Lower leg skin (tissue), 3 donors: ENCODE data around the gene ABCC4.

ENCODE experiments used
- CTCF ChIP-seq, 3 donors: fragments of 450-650 bp; IDR thresholded peaks; one replicate each; pipeline ENCODE4 v1.5.1; 2016; ENCODE audit warnings: antibody characterized with exemption in 3 of 3, mild to moderate bottlenecking in 3 of 3, moderate library complexity in 2 of 3
- POLR2A ChIP-seq, 2 donors: fragments of 450-650 bp; IDR thresholded peaks; one replicate each; pipeline ENCODE4 v1.6.1; 2016 to 2017; ENCODE audit warnings: antibody characterized with exemption in 2 of 2, mild to moderate bottlenecking in 1 of 2, moderate library complexity in 1 of 2

- TF ChIP-seq CTCF (IDR thresholded peaks at IDR 0.05) (no peak), POLR2A (IDR thresholded peaks at IDR 0.05) (no peak)
Observed at GRCh38 chr13:95284436-95284835, 16.8 kb downstream of the ABCC4 start.
